Measurements from ENCODE around the gene CLEC18B. TPM values are rescaled to one million over a fixed set of nuclear protein-coding genes. Genes with fewer than 3 reads are reported as not detected.
"Not testable (repeated sequence)": the region's sequence is repeated elsewhere in the genome, so short reads cannot be mapped to it uniquely, and the experiment has no call there.

CLEC18B gene
- 0.22 TPM for polyA plus RNA-seq (2013)

DNA sequence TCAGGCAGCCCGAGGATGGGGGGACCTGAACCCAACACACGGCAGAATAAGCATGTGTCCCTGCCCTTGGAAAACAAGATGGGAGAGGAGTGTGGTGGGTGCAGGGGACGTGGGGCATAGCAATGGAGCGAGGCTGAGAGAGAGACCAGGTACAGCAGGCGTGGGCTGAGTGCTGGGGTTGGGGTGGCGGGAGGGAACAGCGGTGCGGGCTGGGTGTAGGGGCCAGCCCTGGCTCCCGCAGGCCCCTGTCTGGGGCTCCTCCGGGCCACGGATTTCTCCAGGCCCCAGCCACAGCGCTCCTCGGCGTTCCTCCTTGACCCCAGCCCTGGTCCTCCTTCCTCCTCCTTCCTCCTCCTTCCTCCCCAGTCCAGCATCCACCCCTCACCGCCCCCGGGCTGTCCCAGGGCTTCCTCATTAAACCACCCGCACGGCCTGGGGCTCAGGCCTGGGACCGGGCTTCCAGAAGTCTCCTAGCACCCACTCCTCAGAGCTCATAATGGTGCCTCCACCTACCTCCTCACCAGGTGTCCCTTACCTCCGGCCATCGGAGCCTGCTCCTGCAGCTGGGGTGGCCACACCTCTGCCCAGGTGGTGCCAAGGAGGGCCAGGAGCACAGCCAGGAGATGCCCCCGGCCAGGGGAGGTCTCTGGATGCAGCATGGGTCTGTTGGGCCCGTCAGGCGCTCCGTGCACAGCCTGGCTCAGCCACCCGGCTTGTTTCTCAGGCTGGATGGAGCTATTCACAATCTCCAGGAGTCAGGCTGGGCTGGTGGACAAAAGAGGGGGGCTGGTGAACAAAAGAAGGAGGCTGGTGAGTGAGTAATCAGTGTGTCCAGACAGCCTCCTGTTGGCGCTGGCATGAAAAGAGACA is at the start of gene CLEC18B:
CLEC18B (minus strand) TSS at position 867 of the 870 bp plus-strand sequence; CDS start at position 659, 208 bp downstream.
- H3K4me3 ChIP-seq (ENCODE audit: control insufficient read depth in 1 of 7, extremely low read depth in 1 of 7, insufficient read depth in 4 of 7, low read depth in 2 of 7, low read length in 6 of 7); POLR2A ChIA-PET; CTCF ChIA-PET; DNase-seq; H3K4me1 ChIP-seq (ENCODE audit: control extremely low read depth in 1 of 4, control insufficient read depth in 4 of 4, insufficient read depth in 4 of 4, low read length in 3 of 4); H3K36me3 ChIP-seq (ENCODE audit: control insufficient read depth in 4 of 4, insufficient read depth in 4 of 4, low read length in 3 of 4); H3K27ac ChIP-seq (ENCODE audit: insufficient read depth in 1 of 2, low read depth in 1 of 2, low read length in 2 of 2, poor library complexity in 1 of 2, severe bottlenecking in 2 of 2); H3K27me3 ChIP-seq (replicated peaks in 2 of 5; ENCODE audit: control insufficient read depth in 4 of 5, insufficient read depth in 5 of 5, low read length in 4 of 5); H3K9me3 ChIP-seq (ENCODE audit: control extremely low read depth in 1 of 5, control insufficient read depth in 4 of 5, insufficient read depth in 2 of 5, low read depth in 1 of 5, low read length in 4 of 5): not testable (repeated sequence)
- no CpG with 5 or more reads among the region's 27 CpGs for WGBS (ENCODE audit: insufficient coverage)

DNA sequence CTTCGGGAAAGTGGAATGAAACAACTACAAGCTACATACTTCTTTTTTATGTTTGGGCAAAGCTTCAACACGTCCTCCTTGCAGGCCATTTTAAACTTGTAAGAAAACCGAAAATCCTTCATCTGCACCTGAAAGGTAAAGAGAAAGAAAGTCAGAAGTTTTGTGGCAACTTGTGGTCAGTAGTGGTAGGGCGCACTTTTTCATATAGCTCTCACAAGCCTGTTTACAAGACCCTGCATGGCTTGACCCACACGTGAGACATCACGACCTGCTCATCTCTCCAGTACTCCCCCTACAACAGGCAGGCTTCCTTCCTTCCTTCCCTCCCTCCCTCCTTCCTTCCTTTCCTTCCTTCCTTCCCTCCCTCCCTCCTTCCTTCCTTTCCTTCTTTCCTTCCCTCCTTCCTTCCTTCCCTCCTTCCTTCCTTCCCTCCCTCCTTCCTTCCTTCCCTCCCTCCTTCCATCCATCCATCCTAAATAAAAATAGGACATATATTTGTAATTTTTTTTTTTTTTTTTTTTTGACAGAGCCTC is 48.7 kb upstream of the CLEC18B start:
- Histone ChIP-seq H3K27me3 (replicated peaks in 2 of 5; ENCODE audit: control insufficient read depth in 4 of 5, insufficient read depth in 5 of 5, low read length in 4 of 5) (no peaks in the 10 kb centered on the region), H3K9me3 (ENCODE audit: control extremely low read depth in 1 of 5, control insufficient read depth in 4 of 5, insufficient read depth in 2 of 5, low read depth in 1 of 5, low read length in 4 of 5) (no peaks in the 10 kb centered on the region), H3K27ac (ENCODE audit: insufficient read depth in 1 of 2, low read depth in 1 of 2, low read length in 2 of 2, poor library complexity in 1 of 2, severe bottlenecking in 2 of 2) (no peak overlapping the region), H3K4me3 (ENCODE audit: control insufficient read depth in 1 of 7, extremely low read depth in 1 of 7, insufficient read depth in 4 of 7, low read depth in 2 of 7, low read length in 6 of 7) (no peak overlapping the region), H3K36me3 (ENCODE audit: control insufficient read depth in 4 of 4, insufficient read depth in 4 of 4, low read length in 3 of 4) (peaks cover 23 to 71% (median 41%) of the 10 kb centered on the region in 4 experiments), H3K4me1 (ENCODE audit: control extremely low read depth in 1 of 4, control insufficient read depth in 4 of 4, insufficient read depth in 4 of 4, low read length in 3 of 4) (no peaks in the 10 kb centered on the region)
- 100% methylated on average over 5 of the region's 6 CpGs for WGBS (ENCODE audit: insufficient coverage)
- POLR2A ChIA-PET: no interaction called here
- CTCF ChIA-PET: interaction anchor here (1.4 kb wide), 1 partner anchor 35 kb away, joined by 5 read pairs; no protein-coding TSS in a partner anchor
- no peak for DNase-seq

- 97% methylated on average over 8 of the region's 9 CpGs for WGBS (ENCODE audit: insufficient coverage)
- Histone ChIP-seq H3K9me3 (ENCODE audit: control extremely low read depth in 1 of 5, control insufficient read depth in 4 of 5, insufficient read depth in 2 of 5, low read depth in 1 of 5, low read length in 4 of 5) (no peaks in the 10 kb centered on the region), H3K4me1 (ENCODE audit: control extremely low read depth in 1 of 4, control insufficient read depth in 4 of 4, insufficient read depth in 4 of 4, low read length in 3 of 4) (no peaks in the 10 kb centered on the region), H3K4me3 (ENCODE audit: control insufficient read depth in 1 of 7, extremely low read depth in 1 of 7, insufficient read depth in 4 of 7, low read depth in 2 of 7, low read length in 6 of 7) (no peak overlapping the region), H3K27me3 (replicated peaks in 2 of 5; ENCODE audit: control insufficient read depth in 4 of 5, insufficient read depth in 5 of 5, low read length in 4 of 5) (no peaks in the 10 kb centered on the region), H3K36me3 (ENCODE audit: control insufficient read depth in 4 of 4, insufficient read depth in 4 of 4, low read length in 3 of 4) (peaks cover 21 to 70% (median 42%) of the 10 kb centered on the region in 4 experiments), H3K27ac (ENCODE audit: insufficient read depth in 1 of 2, low read depth in 1 of 2, low read length in 2 of 2, poor library complexity in 1 of 2, severe bottlenecking in 2 of 2) (no peak overlapping the region)
- CTCF ChIA-PET: interaction anchor here (1.4 kb wide), 1 partner anchor 36 kb away, joined by 5 read pairs; no protein-coding TSS in a partner anchor
- no peak for DNase-seq
- POLR2A ChIA-PET: no interaction called here
These were observed 47.7 kb upstream of the CLEC18B start for GRCh38 chr16:74468807-74469525.

- WGBS (ENCODE audit: insufficient coverage): 100% methylated on average over 1 of the region's 5 CpGs
- ChIA-PET CTCF (no interaction called here), POLR2A (interaction anchor here (1.0 kb wide), 1 partner anchor 170 kb away, joined by 3 read pairs; no protein-coding TSS in a partner anchor)
- no peaks in the 10 kb centered on the region for H3K9me3 ChIP-seq (ENCODE audit: control extremely low read depth in 1 of 5, control insufficient read depth in 4 of 5, insufficient read depth in 2 of 5, low read depth in 1 of 5, low read length in 4 of 5)
- H3K27ac ChIP-seq (ENCODE audit: insufficient read depth in 1 of 2, low read depth in 1 of 2, low read length in 2 of 2, poor library complexity in 1 of 2, severe bottlenecking in 2 of 2): no peak overlapping the region
- H3K36me3 ChIP-seq (ENCODE audit: control insufficient read depth in 4 of 4, insufficient read depth in 4 of 4, low read length in 3 of 4): peaks cover 22 to 78% (median 49%) of the 10 kb centered on the region in 4 experiments
- no peak for DNase-seq
- no peaks in the 10 kb centered on the region for H3K27me3 ChIP-seq (replicated peaks in 2 of 5; ENCODE audit: control insufficient read depth in 4 of 5, insufficient read depth in 5 of 5, low read length in 4 of 5)
- no peak overlapping the region for H3K4me3 ChIP-seq (ENCODE audit: control insufficient read depth in 1 of 7, extremely low read depth in 1 of 7, insufficient read depth in 4 of 7, low read depth in 2 of 7, low read length in 6 of 7)
- H3K4me1 ChIP-seq (ENCODE audit: control extremely low read depth in 1 of 4, control insufficient read depth in 4 of 4, insufficient read depth in 4 of 4, low read length in 3 of 4): no peaks in the 10 kb centered on the region
These were observed 45.6 kb upstream of the CLEC18B start for GRCh38 chr16:74466872-74467271.

GRCh38 chr16:74465851-74466685 is 44.8 kb upstream of the CLEC18B start:
- WGBS (ENCODE audit: insufficient coverage): 96% methylated on average over 4 of the region's 6 CpGs
- CTCF ChIA-PET: interaction anchor here (0.5 kb wide), 1 partner anchor 462 kb away, joined by 3 read pairs; no protein-coding TSS in a partner anchor
- Histone ChIP-seq H3K9me3 (ENCODE audit: control extremely low read depth in 1 of 5, control insufficient read depth in 4 of 5, insufficient read depth in 2 of 5, low read depth in 1 of 5, low read length in 4 of 5) (no peaks in the 10 kb centered on the region), H3K4me1 (ENCODE audit: control extremely low read depth in 1 of 4, control insufficient read depth in 4 of 4, insufficient read depth in 4 of 4, low read length in 3 of 4) (no peaks in the 10 kb centered on the region), H3K27ac (ENCODE audit: insufficient read depth in 1 of 2, low read depth in 1 of 2, low read length in 2 of 2, poor library complexity in 1 of 2, severe bottlenecking in 2 of 2) (no peak overlapping the region), H3K27me3 (replicated peaks in 2 of 5; ENCODE audit: control insufficient read depth in 4 of 5, insufficient read depth in 5 of 5, low read length in 4 of 5) (no peaks in the 10 kb centered on the region), H3K4me3 (ENCODE audit: control insufficient read depth in 1 of 7, extremely low read depth in 1 of 7, insufficient read depth in 4 of 7, low read depth in 2 of 7, low read length in 6 of 7) (no peak overlapping the region), H3K36me3 (ENCODE audit: control insufficient read depth in 4 of 4, insufficient read depth in 4 of 4, low read length in 3 of 4) (peaks cover 26 to 76% (median 48%) of the 10 kb centered on the region in 4 experiments)
- POLR2A ChIA-PET: interaction anchor here (0.5 to 1.0 kb wide), 2 partner anchors 169 to 420 kb away, joined by 3 to 5 read pairs; no protein-coding TSS in a partner anchor
- no peak for DNase-seq

GRCh38 chr16:74465281-74465680 is 44.0 kb upstream of the CLEC18B start:
- Histone ChIP-seq H3K27ac (ENCODE audit: insufficient read depth in 1 of 2, low read depth in 1 of 2, low read length in 2 of 2, poor library complexity in 1 of 2, severe bottlenecking in 2 of 2) (no peak overlapping the region), H3K4me3 (ENCODE audit: control insufficient read depth in 1 of 7, extremely low read depth in 1 of 7, insufficient read depth in 4 of 7, low read depth in 2 of 7, low read length in 6 of 7) (no peak overlapping the region), H3K9me3 (ENCODE audit: control extremely low read depth in 1 of 5, control insufficient read depth in 4 of 5, insufficient read depth in 2 of 5, low read depth in 1 of 5, low read length in 4 of 5) (no peaks in the 10 kb centered on the region), H3K4me1 (ENCODE audit: control extremely low read depth in 1 of 4, control insufficient read depth in 4 of 4, insufficient read depth in 4 of 4, low read length in 3 of 4) (no peaks in the 10 kb centered on the region), H3K36me3 (ENCODE audit: control insufficient read depth in 4 of 4, insufficient read depth in 4 of 4, low read length in 3 of 4) (peaks cover 28 to 78% (median 52%) of the 10 kb centered on the region in 4 experiments), H3K27me3 (replicated peaks in 2 of 5; ENCODE audit: control insufficient read depth in 4 of 5, insufficient read depth in 5 of 5, low read length in 4 of 5) (no peaks in the 10 kb centered on the region)
- DNase-seq: no peak
- 98% methylated on average over 7 of the region's 7 CpGs for WGBS (ENCODE audit: insufficient coverage)
- ChIA-PET POLR2A (interaction anchor here (0.5 kb wide), 1 partner anchor 421 kb away, joined by 5 read pairs; no protein-coding TSS in a partner anchor), CTCF (interaction anchor here (1.1 kb wide), 1 partner anchor 8 kb away, joined by 3 read pairs; no protein-coding TSS in a partner anchor)
